Tibial nerve (tissue), 4 donors: ENCODE data around the gene SYT5.

Experiments
- CTCF ChIP-seq, 5 experiments: fragments of 200-600 bp in 3 of 5; fragments of 450-650 bp in 2 of 5; sonication (generic) in 3 of 5; IDR thresholded peaks; one replicate each; pipeline ENCODE4 v1.5.1; 2016 to 2019; ENCODE audit warnings: antibody characterized with exemption in 5 of 5, mild to moderate bottlenecking in 3 of 5, moderate library complexity in 2 of 5
- EP300 ChIP-seq, 2 donors: sonication (generic); formaldehyde crosslinking; IDR thresholded peaks; one replicate each; pipeline ENCODE4 v1.6.1; 2017; ENCODE audit warnings: antibody characterized with exemption in 2 of 2, mild to moderate bottlenecking in 1 of 2

- TF ChIP-seq CTCF (IDR thresholded peaks at IDR 0.05) (no peak), EP300 (IDR thresholded peaks at IDR 0.05) (no peak)
Observed at GRCh38 chr19:55165952-55166529, 14.0 kb downstream of the SYT5 start.
